ENCODE results near the gene FOXI1. TPM values are rescaled to one million over a fixed set of nuclear protein-coding genes. Genes with fewer than 3 reads are reported as not detected.

Gene FOXI1
- total RNA-seq, 2 donors from 2014 or later, result 0.16 TPM; not detected in 1

DNA sequence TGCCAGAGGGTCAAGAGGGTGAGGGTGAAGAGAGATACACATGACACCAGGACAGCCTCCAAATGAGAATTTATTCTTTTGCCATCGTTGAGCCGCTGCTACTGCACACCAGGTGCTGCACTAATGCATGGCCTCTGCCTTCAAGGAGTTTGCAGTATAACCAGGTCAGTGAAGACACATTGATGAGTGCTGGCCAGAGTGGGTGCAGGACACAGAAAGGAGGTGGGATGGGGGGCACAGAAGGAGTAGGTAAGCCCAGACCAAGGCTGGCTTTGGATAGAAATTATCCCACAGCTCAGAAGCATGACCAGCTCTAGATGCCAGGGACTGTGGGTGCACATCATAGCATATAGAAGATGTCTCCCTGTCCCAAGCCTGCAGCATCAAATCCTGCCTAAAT lies 38.0 kb downstream of the FOXI1 start:
- H3K9me3 ChIP-seq, result no peaks in the 10 kb centered on the region
- H3K36me3 ChIP-seq, result no peaks in the 10 kb centered on the region
- TF ChIP-seq, protein P1, sequence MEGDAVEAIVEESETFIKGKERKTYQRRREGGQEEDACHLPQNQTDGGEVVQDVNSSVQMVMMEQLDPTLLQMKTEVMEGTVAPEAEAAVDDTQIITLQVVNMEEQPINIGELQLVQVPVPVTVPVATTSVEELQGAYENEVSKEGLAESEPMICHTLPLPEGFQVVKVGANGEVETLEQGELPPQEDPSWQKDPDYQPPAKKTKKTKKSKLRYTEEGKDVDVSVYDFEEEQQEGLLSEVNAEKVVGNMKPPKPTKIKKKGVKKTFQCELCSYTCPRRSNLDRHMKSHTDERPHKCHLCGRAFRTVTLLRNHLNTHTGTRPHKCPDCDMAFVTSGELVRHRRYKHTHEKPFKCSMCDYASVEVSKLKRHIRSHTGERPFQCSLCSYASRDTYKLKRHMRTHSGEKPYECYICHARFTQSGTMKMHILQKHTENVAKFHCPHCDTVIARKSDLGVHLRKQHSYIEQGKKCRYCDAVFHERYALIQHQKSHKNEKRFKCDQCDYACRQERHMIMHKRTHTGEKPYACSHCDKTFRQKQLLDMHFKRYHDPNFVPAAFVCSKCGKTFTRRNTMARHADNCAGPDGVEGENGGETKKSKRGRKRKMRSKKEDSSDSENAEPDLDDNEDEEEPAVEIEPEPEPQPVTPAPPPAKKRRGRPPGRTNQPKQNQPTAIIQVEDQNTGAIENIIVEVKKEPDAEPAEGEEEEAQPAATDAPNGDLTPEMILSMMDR (IDR thresholded peaks at IDR 0.05), result no peak
- H3K4me1 ChIP-seq, result no peaks in the 10 kb centered on the region
- no peaks in the 10 kb centered on the region for H3K27me3 ChIP-seq
- DNase-seq, result no peak
- H3K4me3 ChIP-seq, result no peak overlapping the region
- H3K27ac ChIP-seq, result no peak overlapping the region
- intact Hi-C loops (cut with DNase I), result no loop called here
- H3K9ac ChIP-seq (ENCODE audit: low read depth in 2 of 2, low read length in 2 of 2), result no peak overlapping the region

- Histone ChIP-seq H3K36me3 (no peaks in the 10 kb centered on the region), H3K27me3 (no peaks in the 10 kb centered on the region), H3K4me3 (no peak overlapping the region), H3K27ac (no peak overlapping the region), H3K9ac (ENCODE audit: low read depth in 2 of 2, low read length in 2 of 2) (no peak overlapping the region), H3K9me3 (no peaks in the 10 kb centered on the region), H3K4me1 (no peaks in the 10 kb centered on the region)
- intact Hi-C loops (cut with DNase I), result no loop called here
- no peak for DNase-seq
- TF ChIP-seq, protein P1 (IDR thresholded peaks at IDR 0.05), result no peak
These were observed 38.8 kb downstream of the FOXI1 start for GRCh38 chr5:170144286-170145023.

GRCh38 chr5:170145462-170145861 lies 39.8 kb downstream of the FOXI1 start:
- no peak for DNase-seq
- H3K27ac ChIP-seq, result no peak overlapping the region
- no peak overlapping the region for H3K4me3 ChIP-seq
- intact Hi-C loops (cut with DNase I), result no loop called here
- H3K27me3 ChIP-seq, result no peaks in the 10 kb centered on the region
- no peak overlapping the region for H3K9ac ChIP-seq (ENCODE audit: low read depth in 2 of 2, low read length in 2 of 2)
- H3K9me3 ChIP-seq, result no peaks in the 10 kb centered on the region
- H3K4me1 ChIP-seq, result no peaks in the 10 kb centered on the region
- no peaks in the 10 kb centered on the region for H3K36me3 ChIP-seq
- TF ChIP-seq, protein P1 (IDR thresholded peaks at IDR 0.05), result no peak

- no peak for DNase-seq
- Histone ChIP-seq H3K4me1 (no peaks in the 10 kb centered on the region), H3K9me3 (no peaks in the 10 kb centered on the region), H3K36me3 (no peaks in the 10 kb centered on the region), H3K27ac (no peak overlapping the region), H3K9ac (ENCODE audit: low read depth in 2 of 2, low read length in 2 of 2) (no peak overlapping the region), H3K27me3 (no peaks in the 10 kb centered on the region), H3K4me3 (no peak overlapping the region)
- intact Hi-C loops (cut with DNase I), result no loop called here
- TF ChIP-seq, protein P1 (IDR thresholded peaks at IDR 0.05), result no peak
These were observed 41.5 kb downstream of the FOXI1 start for GRCh38 chr5:170147051-170147752.

- H3K9me3 ChIP-seq, result no peaks in the 10 kb centered on the region
- H3K27me3 ChIP-seq, result no peaks in the 10 kb centered on the region
- no peak overlapping the region for H3K4me3 ChIP-seq
- H3K36me3 ChIP-seq, result no peaks in the 10 kb centered on the region
- no peak overlapping the region for H3K27ac ChIP-seq
- TF ChIP-seq, protein P1 (IDR thresholded peaks at IDR 0.05), result no peak
- no peak for DNase-seq
- no peak overlapping the region for H3K9ac ChIP-seq (ENCODE audit: low read depth in 2 of 2, low read length in 2 of 2)
- intact Hi-C loops (cut with DNase I), result no loop called here
- no peaks in the 10 kb centered on the region for H3K4me1 ChIP-seq
These were observed 42.1 kb downstream of the FOXI1 start for GRCh38 chr5:170147753-170148264.
